Caco-2 (cell line): ENCODE results near the gene CD200. TPM values are rescaled to one million over a fixed set of nuclear protein-coding genes. Genes with fewer than 3 reads are reported as not detected.

Experiments
- Bru-seq: library from RNA; stranded (reverse); fragments of 400-500 nt; gene quantifications from one replicate; lab custom pipeline; 2021; lab: Mats Ljungman, UMichigan
- BruChase-seq, 2 experiments: library from RNA; stranded (reverse); fragments of 400-500 nt; gene quantifications; one replicate each; lab custom pipeline; 2021; lab: Mats Ljungman, UMichigan
- BruUV-seq: library from RNA; stranded (reverse); fragments of 400-500 nt; replicated peaks from 2 replicates; lab custom pipeline; 2021; lab: Mats Ljungman, UMichigan
- CTCF ChIA-PET: fragments of 300-600 bp; sonication (Branson Sonifier 250); formaldehyde crosslinking; loops from one replicate; lab custom pipeline; 2022; ENCODE audit warnings: antibody characterized with exemption; lab: Charles Lee
- POLR2A ChIA-PET: fragments of 300-600 bp; sonication (Branson Sonifier 250); formaldehyde crosslinking; loops from one replicate; lab custom pipeline; 2022; ENCODE audit warnings: antibody characterized with exemption; lab: Charles Lee
- DNase-seq, 2 experiments: peaks; one replicate each; pipeline versions ENCODE4 v3.0.0 to v3.0.0-alpha.2; 2020 to 2022
- H3K27me3 ChIP-seq: replicated peaks from 2 replicates; pipeline ENCODE4 v1.6.0; 2011; ENCODE audit warnings: low read length; ENCODE audit not compliant: control insufficient read depth, insufficient read depth
- H3K36me3 ChIP-seq: 2 replicates; pipeline ENCODE4 v1.5.1; 2011; ENCODE audit warnings: low read length; ENCODE audit not compliant: control insufficient read depth, insufficient read depth
- H3K4me1 ChIP-seq: fragments of 250-450 bp; sonication (Bioruptor Pico); 2 replicates; pipeline ENCODE4 v1.5.1; 2020; ENCODE audit warnings: mild to moderate bottlenecking
- H3K4me3 ChIP-seq: 2 replicates; pipeline ENCODE4 v1.5.1; 2011; ENCODE audit warnings: low read depth, mild to moderate bottlenecking, control low read depth, low read length
- H3K9me3 ChIP-seq: fragments of 250-450 bp; sonication (Bioruptor Pico); 2 replicates; pipeline ENCODE4 v1.5.1; 2020; ENCODE audit warnings: mild to moderate bottlenecking, moderate library complexity
- H3K27ac Mint-ChIP-seq: one replicate; pipeline ENCODE4 v1.8.0; 2022; ENCODE audit warnings: mixed read lengths; ENCODE audit not compliant: unreplicated experiment
- H3K27me3 Mint-ChIP-seq: one replicate; pipeline ENCODE4 v1.8.0; 2022; ENCODE audit warnings: mixed read lengths; ENCODE audit not compliant: insufficient read depth, unreplicated experiment
- H3K36me3 Mint-ChIP-seq: one replicate; pipeline ENCODE4 v1.8.0; 2022; ENCODE audit warnings: mild to moderate bottlenecking, mixed read lengths; ENCODE audit not compliant: insufficient read depth, unreplicated experiment
- H3K4me1 Mint-ChIP-seq: one replicate; pipeline ENCODE4 v1.8.0; 2022; ENCODE audit warnings: low read depth, mixed read lengths; ENCODE audit not compliant: unreplicated experiment
- H3K4me3 Mint-ChIP-seq: one replicate; pipeline ENCODE4 v1.8.0; 2022; ENCODE audit warnings: mild to moderate bottlenecking, moderate library complexity, mixed read lengths; ENCODE audit not compliant: unreplicated experiment
- H3K9me3 Mint-ChIP-seq: one replicate; pipeline ENCODE4 v1.8.0; 2022; ENCODE audit warnings: mixed read lengths; ENCODE audit not compliant: unreplicated experiment
- CTCF ChIP-seq, 2 experiments: fragments of 200-600 bp in 1 of 2; IDR thresholded peaks; 1 replicate in 1 of 2; 2 replicates in 1 of 2; pipeline versions ENCODE4 v1.5.1 to v1.8.0; 2011 to 2022; ENCODE audit warnings: antibody characterized with exemption in 1 of 2, control low read depth in 1 of 2, inconsistent platforms in 1 of 2, low read depth in 1 of 2, low read length in 1 of 2, mild to moderate bottlenecking in 1 of 2, moderate library complexity in 1 of 2; ENCODE audit not compliant: insufficient read depth in 1 of 2, severe bottlenecking in 1 of 2, unreplicated experiment in 1 of 2
- intact Hi-C: fragments of 100-400 bp; cut with micrococcal nuclease; formaldehyde crosslinking; loops from one replicate; pipeline ENCODE4 v1.10.0; 2022; ENCODE audit not compliant: unreplicated experiment
- long read RNA-seq: library from polyadenylated mRNA; stranded (forward); transcript quantifications from one replicate; pipeline ENCODE4 v2.0.0, GENCODE V29; 2022
- total RNA-seq: library from RNA; stranded (reverse); gene quantifications from 2 replicates; pipeline ENCODE4 v1.2.3, GENCODE V29; 2022

Gene CD200, protein sequence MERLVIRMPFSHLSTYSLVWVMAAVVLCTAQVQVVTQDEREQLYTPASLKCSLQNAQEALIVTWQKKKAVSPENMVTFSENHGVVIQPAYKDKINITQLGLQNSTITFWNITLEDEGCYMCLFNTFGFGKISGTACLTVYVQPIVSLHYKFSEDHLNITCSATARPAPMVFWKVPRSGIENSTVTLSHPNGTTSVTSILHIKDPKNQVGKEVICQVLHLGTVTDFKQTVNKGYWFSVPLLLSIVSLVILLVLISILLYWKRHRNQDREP
- total RNA-seq: 0.45 and 0.51 TPM in 2 replicates
- Bru-seq, nascent RNA: percentile 22 among the genes with signal in this experiment
- percentile 17 among the genes with signal in this experiment for BruChase-seq, experiment 1, labeled RNA remaining after a 2-hour chase
- percentile 15 among the genes with signal in this experiment for BruChase-seq, experiment 2, labeled RNA remaining after a 6-hour chase
- long read RNA-seq: 0 reads

GRCh38 chr3:112333002-112333380 lies at the start of gene CD200:
Gene CD200 (plus strand): TSS chr3:112333156. CDS start chr3:112333213, 57 bp downstream.
- POLR2A ChIA-PET: interaction anchor here (0.6 kb wide), 1 partner anchor 40 kb away, joined by 3 read pairs; no protein-coding TSS in a partner anchor
- Mint-ChIP-seq H3K27me3 (no peaks in the 10 kb centered on the region), H3K4me1 (no peaks in the 10 kb centered on the region), H3K9me3 (no peaks in the 10 kb centered on the region), H3K27ac (no peak within 1 kb of the TSS), H3K36me3 (peaks cover 5% of the 10 kb centered on the region), H3K4me3 (peak within 1 kb of the TSS; percentile 65)
- intact Hi-C loops: no loop called here
- Histone ChIP-seq H3K4me1 (no peaks in the 10 kb centered on the region), H3K27me3 (no peaks in the 10 kb centered on the region; the same call in 1 of the 2 replicates), H3K4me3 (peak within 1 kb of the TSS; percentile 33), H3K9me3 (no peaks in the 10 kb centered on the region), H3K36me3 (no peaks in the 10 kb centered on the region)
- DNase-seq: peak; percentile 38 to 42
- no TSS peak for BruUV-seq
- no peak for TF ChIP-seq CTCF (IDR thresholded peaks at IDR 0.05; ENCODE audit: insufficient read depth in 1 of 2, low read depth in 1 of 2, low read length in 1 of 2, severe bottlenecking in 1 of 2, unreplicated experiment in 1 of 2)
- CTCF ChIA-PET: interaction anchor here (1.2 to 1.9 kb wide), 2 partner anchors 11 to 104 kb away, joined by 4 to 5 read pairs; no protein-coding TSS in a partner anchor

DNA sequence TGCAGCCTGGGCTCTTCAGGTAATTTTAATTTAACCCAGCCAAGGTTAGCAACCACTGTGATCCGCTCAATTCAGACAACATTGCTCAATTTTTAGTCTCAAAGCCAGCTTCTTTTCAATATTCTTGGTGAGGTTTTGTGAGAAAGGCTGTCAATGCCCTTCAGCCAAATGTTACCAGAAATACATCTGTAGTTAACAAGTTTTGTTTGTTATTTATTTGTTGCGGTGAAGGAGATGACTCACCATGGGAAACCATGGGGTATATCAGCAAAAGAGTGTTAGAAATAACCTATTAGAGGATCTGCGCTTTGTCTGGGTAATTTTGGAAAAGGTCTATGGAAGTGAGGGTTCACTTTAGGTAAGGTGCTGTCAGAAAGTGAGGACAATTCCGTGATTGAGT lies 43.9 kb upstream of the CD200 start:
- Mint-ChIP-seq H3K4me1 (no peaks in the 10 kb centered on the region), H3K27me3 (no peaks in the 10 kb centered on the region), H3K9me3 (no peaks in the 10 kb centered on the region), H3K36me3 (no peaks in the 10 kb centered on the region), H3K27ac (no peak overlapping the region), H3K4me3 (no peak overlapping the region)
- no peak for DNase-seq
- CTCF ChIA-PET: no interaction called here
- intact Hi-C loops: no loop called here
- Histone ChIP-seq H3K36me3 (no peaks in the 10 kb centered on the region), H3K9me3 (no peaks in the 10 kb centered on the region), H3K4me1 (no peaks in the 10 kb centered on the region), H3K27me3 (no peaks in the 10 kb centered on the region), H3K4me3 (no peak overlapping the region)
- no peak for TF ChIP-seq CTCF (IDR thresholded peaks at IDR 0.05; ENCODE audit: insufficient read depth in 1 of 2, low read depth in 1 of 2, low read length in 1 of 2, severe bottlenecking in 1 of 2, unreplicated experiment in 1 of 2)
- POLR2A ChIA-PET: no interaction called here
- no TSS peak for BruUV-seq
